HG02763 (cell line): Measurements from ENCODE around the gene LDHA.
A peak's percentile ranks its signal among the peaks of the same experiment; 100 is the strongest.

Experiments
- ATAC-seq: cut with Tn5 transposase; IDR thresholded peaks from one replicate; pipeline ENCODE4 v1.9.1; 2021; ENCODE audit warnings: mild to moderate bottlenecking, moderate library complexity; ENCODE audit not compliant: unreplicated experiment

The LDHA gene

GRCh38 chr11:18394275-18394927 lies at the start of gene LDHA:
LDHA (plus strand) TSS chr11:18394563; CDS start chr11:18396843, 2,280 bp downstream.
- peak; percentile 70 for ATAC-seq

- ATAC-seq = no peak
Observed at GRCh38 chr11:18347471-18348125, 46.8 kb upstream of the LDHA start.

- ATAC-seq = no peak
Observed at GRCh38 chr11:18352581-18352980, 41.8 kb upstream of the LDHA start.

DNA sequence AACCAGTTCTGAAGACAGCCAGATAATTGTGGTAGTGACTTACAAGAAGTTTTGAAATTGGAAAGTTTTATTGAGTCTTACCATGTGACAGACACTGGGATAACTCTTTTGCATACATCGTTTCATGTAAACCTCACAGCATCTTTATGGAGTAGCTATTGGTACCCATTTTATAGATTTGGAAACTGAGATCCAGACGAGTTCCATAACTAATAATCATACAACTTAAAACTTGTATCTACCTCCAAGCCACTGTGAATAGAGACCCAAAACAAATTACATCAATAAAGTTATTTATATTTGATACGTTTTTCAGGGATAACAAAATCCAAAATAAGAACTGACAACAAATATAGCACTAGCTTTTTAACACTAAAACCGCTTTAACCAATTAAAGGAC lies 35.7 kb upstream of the LDHA start:
- ATAC-seq = no peak

- ATAC-seq = no peak
Observed at GRCh38 chr11:18361154-18361553, 33.2 kb upstream of the LDHA start.

DNA sequence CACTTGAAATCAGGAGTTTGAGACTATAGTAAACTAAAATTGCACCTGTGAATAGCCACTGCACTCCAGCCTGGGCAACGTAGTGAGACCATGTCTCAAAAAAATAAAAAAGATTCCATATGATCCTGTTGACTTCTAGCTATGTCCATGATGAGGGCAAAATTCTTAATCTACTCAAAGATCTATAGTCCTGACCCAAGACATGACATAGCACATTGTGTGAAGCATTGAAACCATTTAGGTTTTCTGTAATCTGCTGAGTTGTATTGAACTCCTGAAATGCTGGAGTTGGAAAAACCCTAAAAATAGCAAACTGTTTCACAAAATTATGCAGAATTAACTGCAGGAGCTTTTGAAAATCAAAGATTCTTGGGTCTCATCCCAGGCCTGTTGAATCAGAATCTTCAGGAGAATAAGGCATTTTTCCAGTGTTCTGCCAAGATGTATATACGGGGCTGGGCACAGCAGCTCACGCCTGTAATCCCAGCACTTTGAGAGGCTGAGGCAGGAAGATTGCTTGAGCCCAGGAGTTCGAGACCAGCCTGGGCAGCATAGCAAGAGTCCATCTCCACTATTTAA lies 29.8 kb upstream of the LDHA start:
- ATAC-seq = no peak

DNA sequence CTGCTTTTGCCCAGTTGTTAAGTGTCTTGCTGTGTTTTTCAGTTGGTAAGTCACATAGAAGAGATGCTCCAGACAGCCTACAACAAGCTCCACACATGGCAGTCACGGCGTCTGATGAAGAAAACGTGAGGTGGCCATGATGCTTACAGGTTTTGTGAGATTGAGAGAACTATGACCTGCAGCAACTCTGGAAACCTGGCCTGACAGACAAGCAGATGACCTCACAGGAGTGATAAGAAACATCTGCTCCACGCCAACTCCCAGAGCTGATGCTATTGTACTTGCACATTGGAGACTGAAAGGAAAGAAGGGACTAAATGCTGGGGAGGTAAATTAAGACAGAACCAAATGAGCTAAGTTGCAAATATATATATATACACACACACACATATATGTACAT lies 28.6 kb upstream of the LDHA start:
- no peak for ATAC-seq

GRCh38 chr11:18366286-18366685 lies 28.1 kb upstream of the LDHA start:
- ATAC-seq = no peak

DNA sequence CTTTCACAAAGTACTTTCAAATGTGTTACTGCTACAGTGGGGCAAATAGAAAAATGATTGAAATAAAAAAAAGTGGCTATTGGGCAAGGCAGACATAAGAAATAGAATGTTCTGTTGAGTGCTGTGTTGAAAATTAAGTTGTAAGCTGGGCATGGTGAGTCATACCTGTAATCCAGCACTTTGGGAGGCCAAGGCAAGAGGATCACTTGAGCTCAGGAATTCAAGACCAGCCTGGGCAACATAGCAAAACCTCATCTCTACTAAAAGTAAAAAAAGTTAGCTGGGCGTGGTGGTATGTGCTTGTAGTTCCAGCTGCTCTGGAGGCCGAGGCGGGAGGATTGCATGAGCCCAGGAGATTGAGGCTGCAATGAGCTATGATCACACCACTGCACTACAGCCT lies 26.9 kb upstream of the LDHA start:
- no peak for ATAC-seq

DNA sequence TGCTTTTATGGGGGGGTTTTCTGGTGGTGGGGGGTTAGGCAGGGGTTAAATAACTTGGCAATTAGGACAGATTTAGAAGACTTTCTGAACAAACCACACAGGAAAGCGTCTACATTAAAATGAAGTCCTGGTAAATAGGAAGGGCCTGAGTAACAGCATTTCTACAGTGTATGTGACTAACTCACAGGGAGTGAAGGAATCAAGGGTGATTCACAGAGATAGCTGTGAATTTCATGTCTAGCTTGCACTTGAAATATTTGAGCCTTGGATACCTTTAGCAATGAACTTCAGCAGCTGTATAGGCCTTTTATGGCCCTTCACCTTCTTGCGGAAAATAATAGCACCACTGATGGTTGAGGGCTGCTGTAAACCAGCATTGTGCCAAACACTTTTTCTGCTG lies 26.1 kb upstream of the LDHA start:
- ATAC-seq = no peak

GRCh38 chr11:18369398-18369797 lies 25.0 kb upstream of the LDHA start:
- ATAC-seq = no peak

DNA sequence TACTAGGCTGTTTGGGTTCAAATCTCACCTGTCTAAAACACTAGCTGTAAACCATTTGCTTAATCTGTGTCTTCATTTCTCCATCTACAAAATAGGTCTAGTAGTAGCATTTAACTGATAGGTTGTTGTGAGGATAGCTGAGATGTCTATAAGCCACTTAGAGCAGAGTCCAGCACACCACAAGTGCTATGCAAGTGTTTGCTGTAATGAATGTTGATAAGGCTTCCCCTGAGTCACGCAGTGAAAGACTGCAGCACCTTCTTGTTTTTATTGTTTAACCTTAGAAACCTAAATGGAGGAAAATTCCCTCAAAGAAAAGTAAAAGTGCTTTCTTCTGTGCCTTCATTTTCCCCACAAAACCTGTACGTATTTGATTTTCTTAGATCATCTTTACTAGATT lies 23.1 kb upstream of the LDHA start:
- no peak for ATAC-seq

GRCh38 chr11:18372201-18372600 lies 22.2 kb upstream of the LDHA start:
- no peak for ATAC-seq

- ATAC-seq = no peak
Observed at GRCh38 chr11:18374956-18375355, 19.4 kb upstream of the LDHA start.

DNA sequence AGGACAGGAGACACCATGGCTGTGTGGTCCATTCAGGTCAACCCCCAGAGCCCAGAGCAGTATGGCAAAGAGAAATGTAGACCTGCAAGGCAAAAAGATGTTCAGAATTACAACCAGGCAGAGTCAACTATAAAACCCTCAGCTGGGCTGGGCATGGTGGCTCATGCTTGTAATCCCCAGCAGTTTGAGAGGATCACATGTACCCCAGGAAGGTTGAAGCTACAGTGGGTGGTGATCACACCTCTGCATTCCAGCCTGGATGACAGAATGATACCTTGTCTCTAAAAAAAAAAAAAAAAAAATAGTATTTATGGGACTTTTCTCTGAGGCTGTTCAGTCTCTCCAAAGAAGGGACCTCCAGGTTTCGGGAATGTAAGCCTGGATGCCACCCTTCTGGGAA lies 18.4 kb upstream of the LDHA start:
- ATAC-seq = no peak

- no peak for ATAC-seq
Observed at GRCh38 chr11:18379201-18379600, 15.2 kb upstream of the LDHA start.

- ATAC-seq = peak; percentile 82
Observed at GRCh38 chr11:18383388-18384156, 10.8 kb upstream of the LDHA start.

DNA sequence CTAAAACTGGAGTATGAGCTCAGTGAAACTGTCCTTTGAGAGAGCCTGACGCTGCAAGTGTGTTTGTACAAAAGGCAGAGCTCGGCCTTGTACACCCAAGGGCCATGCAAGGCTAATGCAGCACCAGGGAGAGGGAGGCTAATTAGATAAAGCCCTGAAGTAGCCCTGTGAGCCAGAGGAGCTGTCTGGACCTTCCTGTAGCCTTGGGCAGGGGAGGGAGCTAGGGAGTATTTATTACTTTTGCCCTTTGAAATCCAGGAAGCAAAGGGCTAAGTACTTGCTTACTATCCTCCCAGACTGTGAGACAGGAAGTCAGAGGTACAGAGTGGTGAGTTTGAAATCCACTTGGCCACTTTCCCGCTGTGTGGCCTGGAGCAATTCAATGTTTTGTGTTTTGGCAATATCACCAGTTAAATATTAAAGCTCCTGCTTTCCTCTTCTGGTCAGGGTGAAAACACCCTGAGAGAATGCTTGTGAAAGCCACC lies 10.2 kb upstream of the LDHA start:
- peak; percentile 38 for ATAC-seq

- no peak for ATAC-seq
Observed at GRCh38 chr11:18390088-18390487, 4.3 kb upstream of the LDHA start.

GRCh38 chr11:18392434-18393321 lies 1.7 kb upstream of the LDHA start:
- ATAC-seq = no peak
